IMR-90 (cell line): ENCODE results near the gene SIGLEC7. TPM values are rescaled to one million over a fixed set of nuclear protein-coding genes. Genes with fewer than 3 reads are reported as not detected.

Experiments used
- ATAC-seq: fragments of 200-7000 bp; cut with Tn5 transposase; 2 replicates; pipeline ENCODE4 v1.9.1; 2020; ENCODE audit warnings: low read depth, mild to moderate bottlenecking, moderate library complexity
- BruUV-seq: library from RNA; stranded (reverse); fragments of 400-500 nt; replicated peaks from 2 replicates; lab custom pipeline; 2021; lab: Mats Ljungman, UMichigan
- CTCF ChIA-PET: fragments of 300-600 bp; formaldehyde crosslinking; extraction: SDS; loops from one replicate; lab custom pipeline; 2021; ENCODE audit warnings: antibody characterized with exemption; lab: Yijun Ruan, JAX
- POLR2A ChIA-PET: fragments of 300-600 bp; sonication (Branson Sonifier 250); formaldehyde crosslinking; loops from one replicate; lab custom pipeline; 2022; ENCODE audit warnings: antibody characterized with exemption; ENCODE audit not compliant: unreplicated experiment; lab: Charles Lee
- DNase-seq: peaks from one replicate; pipeline ENCODE4 v3.0.0; 2013
- H2AFZ ChIP-seq: replicated peaks from 2 replicates; pipeline ENCODE3; 2013; ENCODE audit warnings: low read length, mild to moderate bottlenecking; ENCODE audit not compliant: poor library complexity
- H2AK5ac ChIP-seq: 2 replicates; pipeline ENCODE4 v1.6.1; 2013; ENCODE audit warnings: low read depth, low read length, inconsistent platforms
- H2AK9ac ChIP-seq: replicated peaks from 2 replicates; pipeline ENCODE3; 2013; ENCODE audit warnings: mild to moderate bottlenecking, low read depth, low read length, moderate library complexity; ENCODE audit not compliant: poor library complexity
- H2BK120ac ChIP-seq: 2 replicates; pipeline ENCODE4 v1.6.1; 2013; ENCODE audit warnings: low read depth, low read length, inconsistent platforms
- H2BK15ac ChIP-seq: 3 replicates; pipeline ENCODE4 v1.6.1; 2013; ENCODE audit warnings: low read depth, low read length, inconsistent platforms
- H2BK20ac ChIP-seq: 2 replicates; pipeline ENCODE4 v1.6.1; 2013; ENCODE audit warnings: low read depth, mild to moderate bottlenecking, inconsistent platforms, low read length, moderate library complexity
- H2BK5ac ChIP-seq: 2 replicates; pipeline ENCODE4 v1.6.1; 2013; ENCODE audit warnings: mild to moderate bottlenecking, low read depth, low read length, inconsistent platforms; ENCODE audit not compliant: poor library complexity, severe bottlenecking
- H3K14ac ChIP-seq: replicated peaks from 2 replicates; pipeline ENCODE4 v1.6.1; 2013; ENCODE audit warnings: low read depth, low read length, inconsistent platforms
- H3K18ac ChIP-seq: 2 replicates; pipeline ENCODE4 v1.6.1; 2013; ENCODE audit warnings: low read depth, low read length, control low read depth
- H3K23ac ChIP-seq: 2 replicates; pipeline ENCODE4 v1.6.1; 2013; ENCODE audit warnings: low read depth, low read length, inconsistent platforms
- H3K27ac ChIP-seq: 2 replicates; pipeline ENCODE4 v1.5.1; 2013; ENCODE audit warnings: mild to moderate bottlenecking, control low read depth, low read length; ENCODE audit not compliant: insufficient read depth
- H3K27me3 ChIP-seq: 2 replicates; pipeline ENCODE4 v1.6.1; 2013; ENCODE audit warnings: low read length; ENCODE audit not compliant: control insufficient read depth, insufficient read depth
- H3K36me3 ChIP-seq: 2 replicates; pipeline ENCODE4 v1.6.1; 2013; ENCODE audit warnings: low read length, mixed read lengths; ENCODE audit not compliant: control insufficient read depth, insufficient read depth
- H3K4ac ChIP-seq: 2 replicates; pipeline ENCODE4 v1.6.1; 2013; ENCODE audit warnings: low read depth, low read length, inconsistent platforms
- H3K4me1 ChIP-seq: 2 replicates; pipeline ENCODE4 v1.6.1; 2013; ENCODE audit warnings: low read length, mixed read lengths; ENCODE audit not compliant: control insufficient read depth, insufficient read depth
- H3K4me2 ChIP-seq: 2 replicates; pipeline ENCODE4 v1.6.1; 2013; ENCODE audit warnings: low read depth, mild to moderate bottlenecking, control low read depth, low read length, moderate library complexity
- H3K4me3 ChIP-seq: 2 replicates; pipeline ENCODE4 v1.5.1; 2013; ENCODE audit warnings: low read depth, mild to moderate bottlenecking, control low read depth, low read length, moderate library complexity; ENCODE audit not compliant: insufficient read depth
- H3K56ac ChIP-seq: 2 replicates; pipeline ENCODE4 v1.6.1; 2013; ENCODE audit warnings: low read length, inconsistent platforms; ENCODE audit not compliant: insufficient read depth; ENCODE audit errors: extremely low read depth
- H3K79me1 ChIP-seq, 2 experiments: 2 replicates each; pipeline ENCODE4 v1.6.1; 2013; ENCODE audit warnings: low read length in 2 of 2, inconsistent platforms in 1 of 2, low read depth in 1 of 2
- H3K9ac ChIP-seq: 2 replicates; pipeline ENCODE4 v1.6.1; 2013; ENCODE audit warnings: low read depth, low read length, control low read depth
- H3K9me1 ChIP-seq: 2 replicates; pipeline ENCODE4 v1.6.1; 2013; ENCODE audit warnings: low read length, inconsistent platforms; ENCODE audit not compliant: insufficient read depth
- H3K9me3 ChIP-seq: 2 replicates; pipeline ENCODE4 v1.6.1; 2013; ENCODE audit warnings: low read length; ENCODE audit not compliant: control insufficient read depth, insufficient read depth
- H4K20me1 ChIP-seq: 2 replicates; pipeline ENCODE4 v1.6.1; 2013; ENCODE audit warnings: low read length, inconsistent platforms; ENCODE audit not compliant: insufficient read depth
- H4K5ac ChIP-seq: 2 replicates; pipeline ENCODE4 v1.6.1; 2013; ENCODE audit warnings: mild to moderate bottlenecking, low read depth, low read length, control low read depth
- H4K8ac ChIP-seq, 2 experiments: 2 replicates each; pipeline ENCODE4 v1.6.1; 2013; ENCODE audit warnings: low read depth in 2 of 2, low read length in 2 of 2, control low read depth in 1 of 2, inconsistent platforms in 1 of 2
- H4K91ac ChIP-seq: 2 replicates; pipeline ENCODE4 v1.6.1; 2013; ENCODE audit warnings: low read depth, low read length, inconsistent platforms; ENCODE audit not compliant: insufficient read depth
- BHLHE40 ChIP-seq: fragments of 150-350 bp; IDR thresholded peaks from 2 replicates; pipeline ENCODE4 v1.6.1; 2016; ENCODE audit warnings: mild to moderate bottlenecking, low read depth, low read length
- CEBPB ChIP-seq: IDR thresholded peaks from 2 replicates; pipeline ENCODE4 v1.6.1; 2012; ENCODE audit warnings: low read depth, low read length, improper control_type of control experiment
- CHD1 ChIP-seq: IDR thresholded peaks from 2 replicates; pipeline ENCODE4 v1.6.1; 2012; ENCODE audit warnings: low read depth, low read length, improper control_type of control experiment
- CTCF ChIP-seq: conservative IDR thresholded peaks from 2 replicates; pipeline ENCODE4 v1.5.1; 2012; ENCODE audit warnings: mild to moderate bottlenecking, low read depth, low read length, improper control_type of control experiment
- FOS ChIP-seq: fragments of 150-350 bp; IDR thresholded peaks from 2 replicates; pipeline ENCODE4 v1.6.1; 2016; ENCODE audit warnings: low read depth, low read length
- MAFK ChIP-seq: IDR thresholded peaks from 2 replicates; pipeline ENCODE4 v1.6.1; 2012; ENCODE audit warnings: low read depth, low read length, improper control_type of control experiment
- MAZ ChIP-seq: IDR thresholded peaks from 2 replicates; pipeline ENCODE4 v1.6.1; 2012; ENCODE audit warnings: low read depth, mild to moderate bottlenecking, low read length, improper control_type of control experiment, moderate library complexity, borderline replicate concordance
- MXI1 ChIP-seq: IDR thresholded peaks from 2 replicates; pipeline ENCODE4 v1.6.1; 2012; ENCODE audit warnings: low read depth, mild to moderate bottlenecking, low read length, moderate library complexity, borderline replicate concordance
- NFE2L2 ChIP-seq: fragments of 150-350 bp; IDR thresholded peaks from 2 replicates; pipeline ENCODE4 v1.6.1; 2016; ENCODE audit warnings: low read depth, mild to moderate bottlenecking, low read length
- POLR2A ChIP-seq: IDR thresholded peaks from 2 replicates; pipeline ENCODE4 v1.6.1; 2012; ENCODE audit warnings: mild to moderate bottlenecking, low read depth, low read length
- RAD21 ChIP-seq: IDR thresholded peaks from 2 replicates; pipeline ENCODE4 v1.6.1; 2012; ENCODE audit warnings: low read length, improper control_type of control experiment
- RCOR1 ChIP-seq: IDR thresholded peaks from 2 replicates; pipeline ENCODE4 v1.6.1; 2012; ENCODE audit warnings: mild to moderate bottlenecking, low read length, improper control_type of control experiment; ENCODE audit not compliant: insufficient replicate concordance
- RFX5 ChIP-seq: IDR thresholded peaks from 2 replicates; pipeline ENCODE4 v1.8.0; 2012; ENCODE audit warnings: low read depth, mild to moderate bottlenecking, low read length, moderate library complexity
- SMC3 ChIP-seq: fragments of 150-350 bp; IDR thresholded peaks from 2 replicates; pipeline ENCODE4 v1.6.1; 2016; ENCODE audit warnings: low read depth, mild to moderate bottlenecking, antibody characterized with exemption, low read length, moderate library complexity
- WGBS, 2 experiments: methylation state at CpG; one replicate each; pipeline versions ENCODE4 v1.1.5 to v1.1.7; 2013; ENCODE audit warnings: missing lambda C conversion rate in 2 of 2; ENCODE audit not compliant: insufficient read length in 1 of 2; ENCODE audit errors: extremely low coverage in 2 of 2; 5-methylcytosine and 5-hydroxymethylcytosine counted together
- dilution Hi-C: fragments of 300-500 bp; cut with HindIII; formaldehyde crosslinking; loops from one replicate; pipeline ENCODE4 v1.14.3; 2018; ENCODE audit warnings: low sequenced_read_pairs; ENCODE audit not compliant: unreplicated experiment
- in situ Hi-C: fragments of 300-500 bp; cut with MboI; formaldehyde crosslinking; loops from 3 replicates; pipeline ENCODE4 v1.14.3; 2019; ENCODE audit warnings: low sequenced_read_pairs, inconsistent platforms, mixed read lengths
- intact Hi-C: fragments of 100-400 bp; cut with micrococcal nuclease; formaldehyde crosslinking; loops from 2 replicates; pipeline ENCODE4 v1.10.0; 2022
- polyA plus RNA-seq, 3 experiments: library from polyadenylated mRNA; depleted of rRNA; stranded (reverse); fragments of >200 nt; gene quantifications; 2 replicates each; pipeline ENCODE4 v1.2.3, GENCODE V29; 2012; ENCODE audit warnings: low replicate concordance in 1 of 3
- total RNA-seq: library from RNA; depleted of rRNA; stranded (reverse); fragments of >200 nt; gene quantifications from 2 replicates; pipeline ENCODE4 v1.2.3, GENCODE V29; 2012
- TF ChIP-seq, protein P1 (sequence below): fragments of 150-350 bp; IDR thresholded peaks from 2 replicates; pipeline ENCODE4 v1.6.1; 2017; ENCODE audit warnings: mild to moderate bottlenecking, antibody characterized with exemption, low read length, low read depth
- TF ChIP-seq, protein P2 (sequence below): fragments of 150-350 bp; IDR thresholded peaks from 2 replicates; pipeline ENCODE4 v1.6.1; 2016; ENCODE audit warnings: low read depth, mild to moderate bottlenecking, low read length, moderate library complexity, borderline replicate concordance

SIGLEC7 gene
- total and polyA plus RNA-seq, 2 of the 4 experiments (the other 2 are of a cell fraction) = not detected

GRCh38 chr19:51186323-51186722, 44.2 kb downstream of the SIGLEC7 start:
- no peaks in the 10 kb centered on the region for H4K20me1 ChIP-seq
- ATAC-seq (no peak), DNase-seq (no peak)
- no peak overlapping the region for H2BK5ac ChIP-seq
- H3K56ac ChIP-seq = no peak overlapping the region
- peaks cover 4% of the 10 kb centered on the region; the same call in 1 of the 2 replicates for H3K9me3 ChIP-seq
- H3K9ac ChIP-seq = no peak overlapping the region
- no peak overlapping the region for H4K8ac ChIP-seq
- no peak overlapping the region for H3K18ac ChIP-seq
- H2BK20ac ChIP-seq = no peak overlapping the region
- H2AK9ac ChIP-seq = no peak overlapping the region
- no peak overlapping the region for H3K14ac ChIP-seq
- dilution Hi-C loops = no loop called here
- H3K9me1 ChIP-seq = no peaks in the 10 kb centered on the region
- H4K91ac ChIP-seq = no peak overlapping the region
- no peaks in the 10 kb centered on the region for H3K79me1 ChIP-seq
- ChIA-PET POLR2A (no interaction called here), CTCF (no interaction called here)
- no peak overlapping the region for H3K4me3 ChIP-seq
- no peak overlapping the region for H3K4me2 ChIP-seq
- in situ Hi-C loops = no loop called here
- WGBS, 2 experiments = 80% methylated on average over 2 of the region's 13 CpGs; no CpG with 5 or more reads in 1 of the 2 experiments
- no peak overlapping the region for H2BK120ac ChIP-seq
- no peak overlapping the region for H3K27ac ChIP-seq
- no peak overlapping the region for H3K4ac ChIP-seq
- H3K36me3 ChIP-seq = no peaks in the 10 kb centered on the region
- H3K27me3 ChIP-seq = no peaks in the 10 kb centered on the region
- no peak overlapping the region for H4K5ac ChIP-seq
- H3K23ac ChIP-seq = no peak overlapping the region
- BruUV-seq = no TSS peak
- H2AFZ ChIP-seq = no peak overlapping the region
- intact Hi-C loops = no loop called here
- TF ChIP-seq MAFK (no peak), SMC3 (no peak), FOS (no peak), RAD21 (no peak), RCOR1 (no peak), CTCF (no peak), RFX5 (no peak), BHLHE40 (no peak), POLR2A (no peak), MXI1 (no peak), NFE2L2 (no peak), CEBPB (no peak), MAZ (no peak), CHD1 (no peak)
- TF ChIP-seq, protein P1, sequence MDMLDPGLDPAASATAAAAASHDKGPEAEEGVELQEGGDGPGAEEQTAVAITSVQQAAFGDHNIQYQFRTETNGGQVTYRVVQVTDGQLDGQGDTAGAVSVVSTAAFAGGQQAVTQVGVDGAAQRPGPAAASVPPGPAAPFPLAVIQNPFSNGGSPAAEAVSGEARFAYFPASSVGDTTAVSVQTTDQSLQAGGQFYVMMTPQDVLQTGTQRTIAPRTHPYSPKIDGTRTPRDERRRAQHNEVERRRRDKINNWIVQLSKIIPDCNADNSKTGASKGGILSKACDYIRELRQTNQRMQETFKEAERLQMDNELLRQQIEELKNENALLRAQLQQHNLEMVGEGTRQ = no peak
- TF ChIP-seq, protein P2, sequence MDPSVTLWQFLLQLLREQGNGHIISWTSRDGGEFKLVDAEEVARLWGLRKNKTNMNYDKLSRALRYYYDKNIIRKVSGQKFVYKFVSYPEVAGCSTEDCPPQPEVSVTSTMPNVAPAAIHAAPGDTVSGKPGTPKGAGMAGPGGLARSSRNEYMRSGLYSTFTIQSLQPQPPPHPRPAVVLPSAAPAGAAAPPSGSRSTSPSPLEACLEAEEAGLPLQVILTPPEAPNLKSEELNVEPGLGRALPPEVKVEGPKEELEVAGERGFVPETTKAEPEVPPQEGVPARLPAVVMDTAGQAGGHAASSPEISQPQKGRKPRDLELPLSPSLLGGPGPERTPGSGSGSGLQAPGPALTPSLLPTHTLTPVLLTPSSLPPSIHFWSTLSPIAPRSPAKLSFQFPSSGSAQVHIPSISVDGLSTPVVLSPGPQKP = no peak
- H2BK15ac ChIP-seq = no peak overlapping the region
- no peak overlapping the region for H2AK5ac ChIP-seq
- no peaks in the 10 kb centered on the region for H3K4me1 ChIP-seq
